Measurements from ENCODE around the gene MAGOH. TPM values are rescaled to one million over a fixed set of nuclear protein-coding genes. Genes with fewer than 3 reads are reported as not detected.
A peak's percentile ranks its signal among the peaks of the same experiment; 100 is the strongest.

The MAGOH gene
- polyA plus RNA-seq, 1 donor (not counting 4 experiments of a cell fraction or from before 2014, with no cell fraction given) = 104 TPM

- Histone ChIP-seq H4K20me1 (ENCODE audit: control insufficient read depth, extremely low read depth, insufficient read depth, low read length) (no peaks in the 10 kb centered on the region), H3K4me2 (ENCODE audit: control insufficient read depth, extremely low read depth, insufficient read depth, low read depth, low read length) (no peak overlapping the region), H3K27ac (ENCODE audit: control insufficient read depth, insufficient read depth, low read length) (no peak overlapping the region), H3K4me3 (ENCODE audit: control insufficient read depth in 2 of 3, extremely low read depth in 1 of 3, insufficient read depth in 2 of 3, low read depth in 1 of 3, low read length in 3 of 3) (no peak overlapping the region), H3K9me1 (ENCODE audit: control insufficient read depth, extremely low read depth, insufficient read depth, low read length) (no peaks in the 10 kb centered on the region), H3K4me1 (ENCODE audit: control insufficient read depth, extremely low read depth, insufficient read depth, low read length) (no peaks in the 10 kb centered on the region), H3K9me3 (ENCODE audit: control insufficient read depth, low read depth, low read length) (no peaks in the 10 kb centered on the region), H2AFZ (ENCODE audit: control insufficient read depth, low read length) (no peak overlapping the region), H3K36me3 (ENCODE audit: control insufficient read depth in 2 of 2, extremely low read depth in 1 of 2, insufficient read depth in 2 of 2, low read length in 2 of 2) (peaks cover 13 to 35% of the 10 kb centered on the region in 2 experiments), H3K79me2 (ENCODE audit: control insufficient read depth, insufficient read depth, low read length) (no peaks in the 10 kb centered on the region), H3K9ac (ENCODE audit: control insufficient read depth, extremely low read depth, insufficient read depth, low read length) (no peak overlapping the region), H3K27me3 (ENCODE audit: control insufficient read depth, extremely low read depth, insufficient read depth, low read length) (no peaks in the 10 kb centered on the region)
- TF ChIP-seq EZH2 (IDR thresholded peaks at IDR 0.05; ENCODE audit: low read length) = no peak
- TF ChIP-seq, protein P1, sequence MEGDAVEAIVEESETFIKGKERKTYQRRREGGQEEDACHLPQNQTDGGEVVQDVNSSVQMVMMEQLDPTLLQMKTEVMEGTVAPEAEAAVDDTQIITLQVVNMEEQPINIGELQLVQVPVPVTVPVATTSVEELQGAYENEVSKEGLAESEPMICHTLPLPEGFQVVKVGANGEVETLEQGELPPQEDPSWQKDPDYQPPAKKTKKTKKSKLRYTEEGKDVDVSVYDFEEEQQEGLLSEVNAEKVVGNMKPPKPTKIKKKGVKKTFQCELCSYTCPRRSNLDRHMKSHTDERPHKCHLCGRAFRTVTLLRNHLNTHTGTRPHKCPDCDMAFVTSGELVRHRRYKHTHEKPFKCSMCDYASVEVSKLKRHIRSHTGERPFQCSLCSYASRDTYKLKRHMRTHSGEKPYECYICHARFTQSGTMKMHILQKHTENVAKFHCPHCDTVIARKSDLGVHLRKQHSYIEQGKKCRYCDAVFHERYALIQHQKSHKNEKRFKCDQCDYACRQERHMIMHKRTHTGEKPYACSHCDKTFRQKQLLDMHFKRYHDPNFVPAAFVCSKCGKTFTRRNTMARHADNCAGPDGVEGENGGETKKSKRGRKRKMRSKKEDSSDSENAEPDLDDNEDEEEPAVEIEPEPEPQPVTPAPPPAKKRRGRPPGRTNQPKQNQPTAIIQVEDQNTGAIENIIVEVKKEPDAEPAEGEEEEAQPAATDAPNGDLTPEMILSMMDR (optimal IDR thresholded peaks at IDR 0.05 in 1 of 3, IDR thresholded peaks at IDR 0.05 in 1 of 3, conservative IDR thresholded peaks at IDR 0.05 in 1 of 3; ENCODE audit: extremely low read depth in 1 of 3, insufficient read depth in 2 of 3, low read length in 3 of 3) = peak in 2 of 3 experiments; percentile 20 to 21
- DNase-seq (ENCODE audit: low read depth, low spot score) (no peak), FAIRE-seq (no peak)
- dilution Hi-C loops (cut with MboI; ENCODE audit: extremely low pct_ligation_motif_present, low sequenced_read_pairs) = no loop called here
These were observed 16.7 kb upstream of the MAGOH start for GRCh38 chr1:53255031-53255430.

- peaks cover 13 to 40% of the 10 kb centered on the region in 2 experiments for H3K36me3 ChIP-seq (ENCODE audit: control insufficient read depth in 2 of 2, extremely low read depth in 1 of 2, insufficient read depth in 2 of 2, low read length in 2 of 2)
- FAIRE-seq = no peak
These were observed 15.8 kb upstream of the MAGOH start for GRCh38 chr1:53254011-53254640.

More at GRCh38 chr1:53254011-53254640, 15.8 kb upstream of the MAGOH start:
- H3K79me2 ChIP-seq (ENCODE audit: control insufficient read depth, insufficient read depth, low read length) = no peaks in the 10 kb centered on the region
- TF ChIP-seq, protein P1 (optimal IDR thresholded peaks at IDR 0.05 in 1 of 3, IDR thresholded peaks at IDR 0.05 in 1 of 3, conservative IDR thresholded peaks at IDR 0.05 in 1 of 3; ENCODE audit: extremely low read depth in 1 of 3, insufficient read depth in 2 of 3, low read length in 3 of 3) = no peak
- TF ChIP-seq EZH2 (IDR thresholded peaks at IDR 0.05; ENCODE audit: low read length) = no peak
- H3K9me3 ChIP-seq (ENCODE audit: control insufficient read depth, low read depth, low read length) = no peaks in the 10 kb centered on the region
- no peak overlapping the region for H3K4me2 ChIP-seq (ENCODE audit: control insufficient read depth, extremely low read depth, insufficient read depth, low read depth, low read length)
- no peaks in the 10 kb centered on the region for H4K20me1 ChIP-seq (ENCODE audit: control insufficient read depth, extremely low read depth, insufficient read depth, low read length)
- dilution Hi-C loops (cut with MboI; ENCODE audit: extremely low pct_ligation_motif_present, low sequenced_read_pairs) = no loop called here
- no peak overlapping the region for H3K9ac ChIP-seq (ENCODE audit: control insufficient read depth, extremely low read depth, insufficient read depth, low read length)
- no peak for DNase-seq (ENCODE audit: low read depth, low spot score)
- no peak overlapping the region for H3K27ac ChIP-seq (ENCODE audit: control insufficient read depth, insufficient read depth, low read length)
- no peaks in the 10 kb centered on the region for H3K4me1 ChIP-seq (ENCODE audit: control insufficient read depth, extremely low read depth, insufficient read depth, low read length)
- H2AFZ ChIP-seq (ENCODE audit: control insufficient read depth, low read length) = no peak overlapping the region
- H3K9me1 ChIP-seq (ENCODE audit: control insufficient read depth, extremely low read depth, insufficient read depth, low read length) = no peaks in the 10 kb centered on the region
- H3K27me3 ChIP-seq (ENCODE audit: control insufficient read depth, extremely low read depth, insufficient read depth, low read length) = no peaks in the 10 kb centered on the region
- H3K4me3 ChIP-seq (ENCODE audit: control insufficient read depth in 2 of 3, extremely low read depth in 1 of 3, insufficient read depth in 2 of 3, low read depth in 1 of 3, low read length in 3 of 3) = no peak overlapping the region
